GM19035 (cell line): ENCODE measurements around the gene MAF.

ENCODE experiments used
- ATAC-seq: cut with Tn5 transposase; IDR thresholded peaks from one replicate; pipeline ENCODE4 v1.9.1; 2021; ENCODE audit not compliant: unreplicated experiment

MAF gene

GRCh38 chr16:79600638-79601091 is at the start of gene MAF:
Gene MAF, minus strand, starts transcription at chr16:79600737. Its CDS starts 835 bp downstream, at chr16:79599902.
- peak; percentile 59 for ATAC-seq

- no peak for ATAC-seq
These were observed 48.3 kb upstream of the MAF start for GRCh38 chr16:79648826-79649225.

GRCh38 chr16:79647586-79647985 is 47.0 kb upstream of the MAF start:
- no peak for ATAC-seq

GRCh38 chr16:79645701-79646100 is 45.2 kb upstream of the MAF start:
- no peak for ATAC-seq

GRCh38 chr16:79644971-79645667 is 44.6 kb upstream of the MAF start:
- no peak for ATAC-seq

- ATAC-seq: no peak
These were observed 42.1 kb upstream of the MAF start for GRCh38 chr16:79642652-79643051.

- ATAC-seq: no peak
These were observed 40.2 kb upstream of the MAF start for GRCh38 chr16:79640513-79641360.

- no peak for ATAC-seq
These were observed 39.2 kb upstream of the MAF start for GRCh38 chr16:79639576-79640311.

GRCh38 chr16:79638386-79638785 is 37.8 kb upstream of the MAF start:
- ATAC-seq: no peak

- ATAC-seq: no peak
These were observed 35.0 kb upstream of the MAF start for GRCh38 chr16:79635488-79635887.

GRCh38 chr16:79634298-79634697 is 33.8 kb upstream of the MAF start:
- no peak for ATAC-seq

GRCh38 chr16:79632289-79632688 is 31.8 kb upstream of the MAF start:
- no peak for ATAC-seq

- no peak for ATAC-seq
These were observed 28.5 kb upstream of the MAF start for GRCh38 chr16:79628988-79629387.

- peak; percentile 87 for ATAC-seq
These were observed 28.0 kb upstream of the MAF start for GRCh38 chr16:79628501-79628975.

- no peak for ATAC-seq
These were observed 26.6 kb upstream of the MAF start for GRCh38 chr16:79627092-79627491.

- ATAC-seq: no peak
These were observed 25.2 kb upstream of the MAF start for GRCh38 chr16:79625738-79626137.

GRCh38 chr16:79623824-79624223 is 23.3 kb upstream of the MAF start:
- ATAC-seq: no peak

- no peak for ATAC-seq
These were observed 22.5 kb upstream of the MAF start for GRCh38 chr16:79623062-79623461.

GRCh38 chr16:79621027-79621426 is 20.5 kb upstream of the MAF start:
- ATAC-seq: no peak

- ATAC-seq: no peak
These were observed 18.1 kb upstream of the MAF start for GRCh38 chr16:79618692-79619050.

GRCh38 chr16:79618041-79618691 is 17.6 kb upstream of the MAF start:
- no peak for ATAC-seq
